GM12892 (cell line): Measurements from ENCODE around the gene IFT20.

Source experiments
- POLR2A ChIP-seq: IDR thresholded peaks from 2 replicates; pipeline ENCODE4 v1.6.1; 2011; ENCODE audit warnings: low read depth, low read length, control low read depth
- POLR2AphosphoS5 ChIP-seq: IDR thresholded peaks from 2 replicates; pipeline ENCODE4 v1.6.1; 2011; ENCODE audit warnings: low read depth, low read length, control low read depth

DNA sequence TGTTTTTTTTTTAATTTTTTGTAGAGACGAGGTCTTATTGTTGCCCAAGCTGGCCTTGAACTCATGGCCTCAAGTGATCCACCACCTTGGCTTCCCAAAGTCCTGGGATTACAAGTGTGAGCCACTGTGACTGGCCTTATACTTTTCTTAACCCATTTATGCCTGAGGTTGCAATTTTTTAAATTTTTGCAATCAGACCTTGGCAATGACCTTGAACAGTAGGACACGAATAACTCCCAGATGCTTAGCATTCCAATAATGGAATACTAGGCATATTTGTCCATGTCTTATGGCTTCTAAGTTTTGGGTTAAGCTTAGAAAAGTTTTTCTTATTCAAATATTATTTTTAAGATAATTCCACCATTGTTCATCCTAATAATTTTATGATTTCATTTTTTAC is 44.6 kb downstream of the IFT20 start:
- TF ChIP-seq POLR2AphosphoS5: no peak
- TF ChIP-seq POLR2A: no peak
